ENCODE measurements around the gene ADAMTSL2.

- TF ChIP-seq POLR2AphosphoS5 (IDR thresholded peaks at IDR 0.05; ENCODE audit: borderline replicate concordance, low read depth, low read length): no peak
- TF ChIP-seq EZH2 (IDR thresholded peaks at IDR 0.05): no peak
Observed at GRCh38 chr9:133580419-133580738, 45.9 kb downstream of the ADAMTSL2 start.
